Psoas muscle (tissue), 8 donors: ENCODE measurements around the gene ZCCHC8. TPM values are rescaled to one million over a fixed set of nuclear protein-coding genes. Genes with fewer than 3 reads are reported as not detected.
A peak's percentile ranks its signal among the peaks of the same experiment; 100 is the strongest.
"Not testable (repeated sequence)": the region's sequence is repeated elsewhere in the genome, so short reads cannot be mapped to it uniquely, and the experiment has no call there.

Experiments used
- ATAC-seq, 4 donors: fragments of 200-7000 bp; cut with Tn5 transposase; one replicate each; pipeline ENCODE4 v1.9.1; 2020; ENCODE audit warnings: moderate library complexity in 3 of 4, mild to moderate bottlenecking in 2 of 4
- DNase-seq, 2 donors: peaks; one replicate each; pipeline ENCODE4 v3.0.0-alpha.2; 2020
- H3K27ac ChIP-seq: fragments of 200-600 bp; one replicate; pipeline ENCODE4 v1.8.0; 2022
- H3K27me3 ChIP-seq, 3 donors: fragments of 200-600 bp in 1 of 3; one replicate each; pipeline versions ENCODE4 v1.6.1 to v1.8.0; 2013 to 2022; ENCODE audit warnings: low read length in 2 of 3, mild to moderate bottlenecking in 2 of 3, moderate library complexity in 1 of 3; ENCODE audit not compliant: insufficient read depth in 3 of 3
- H3K36me3 ChIP-seq, 2 donors: fragments of 200-600 bp in 1 of 2; one replicate each; pipeline versions ENCODE4 v1.6.1 to v1.8.0; 2013 to 2022; ENCODE audit warnings: low read depth in 1 of 2, mild to moderate bottlenecking in 1 of 2, moderate library complexity in 1 of 2; ENCODE audit not compliant: insufficient read depth in 1 of 2
- H3K4me1 ChIP-seq: fragments of 200-600 bp; one replicate; pipeline ENCODE4 v1.8.0; 2022
- H3K4me3 ChIP-seq: fragments of 200-600 bp; one replicate; pipeline ENCODE4 v1.8.0; 2022; ENCODE audit warnings: mild to moderate bottlenecking
- H3K9me3 ChIP-seq: fragments of 200-600 bp; one replicate; pipeline ENCODE4 v1.8.0; 2022
- WGBS, 3 donors: extraction: QIAGEN DNeasy Blood & Tissue Kit; methylation state at CpG; one replicate each; pipeline versions ENCODE4 v1.1.6 to v1.1.7; 2013; 5-methylcytosine and 5-hydroxymethylcytosine counted together
- intact Hi-C, 2 donors: fragments of 100-400 bp; cut with DNase I; formaldehyde crosslinking; loops; one replicate each; pipeline versions ENCODE4 v1.11.0 to v1.14.2; 2022
- polyA plus RNA-seq, 3 donors: library from polyadenylated mRNA; stranded (reverse); fragments of 200-250 nt; gene quantifications; one replicate each; pipeline ENCODE4 v1.2.3, GENCODE V29; 2013
- total RNA-seq, 4 donors: library from RNA; stranded (reverse); fragmentation: NEBNext Ultra II Directional in 2 of 4; extraction: Animal tissue kit (Norgen Biotek cat#: 25700) in 2 of 4; gene quantifications; one replicate each; pipeline versions ENCODE4 v1.2.1 to v1.2.4, GENCODE V29; 2021 to 2023
- TF ChIP-seq, protein P1 (sequence below): fragments of 200-600 bp; IDR thresholded peaks from one replicate; pipeline ENCODE4 v1.8.0; 2022; ENCODE audit warnings: antibody characterized with exemption
- donor health status: healthy with polysubstance abuse.
- donor health status: DM: no; HTN: no; CAD: no; lungs with moderate emphysema.
- donor health status: Bipolar disorder and iron deficiency.
- donor health status: healthy.
- donor health status: DM: yes; HTN: yes; CAD: no.
- donor health status: DM: no; HTN: no; CAD: no.
- donor health status: DM: no; HTN: no; CAD: no.
- donor health status: DM: yes; HTN: yes; CAD: no.

The ZCCHC8 gene
- total and polyA plus RNA-seq, 7 donors = 10.9 to 22.2 (median 15.1) TPM

DNA sequence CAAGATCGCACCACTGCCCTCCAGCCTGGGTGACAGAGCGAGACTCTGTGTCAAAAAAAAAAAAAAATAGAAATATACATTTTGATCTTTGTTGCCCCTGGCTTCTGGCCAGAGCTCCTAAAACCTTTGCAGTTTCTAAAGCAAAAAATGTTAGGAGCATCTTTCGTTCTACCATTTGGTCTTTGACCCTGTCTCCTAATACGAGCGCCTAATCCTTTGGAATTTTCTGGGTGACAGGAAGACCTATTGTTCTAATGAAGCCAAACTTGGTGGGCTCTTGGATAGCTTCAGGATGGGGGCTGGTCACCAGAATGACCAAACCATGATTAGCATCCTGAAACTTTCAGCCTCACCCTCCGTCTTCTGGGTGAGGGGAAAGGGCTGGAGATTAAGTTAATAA lies 46.0 kb downstream of the ZCCHC8 start:
- Histone ChIP-seq H3K4me1 (no peaks in the 10 kb centered on the region), H3K36me3 (no peaks in the 10 kb centered on the region), H3K27ac (no peak overlapping the region), H3K9me3 (no peaks in the 10 kb centered on the region), H3K4me3 (no peak overlapping the region), H3K27me3 (no peaks in the 10 kb centered on the region)
- ATAC-seq (no peak), DNase-seq (no peak)
- TF ChIP-seq, protein P1, sequence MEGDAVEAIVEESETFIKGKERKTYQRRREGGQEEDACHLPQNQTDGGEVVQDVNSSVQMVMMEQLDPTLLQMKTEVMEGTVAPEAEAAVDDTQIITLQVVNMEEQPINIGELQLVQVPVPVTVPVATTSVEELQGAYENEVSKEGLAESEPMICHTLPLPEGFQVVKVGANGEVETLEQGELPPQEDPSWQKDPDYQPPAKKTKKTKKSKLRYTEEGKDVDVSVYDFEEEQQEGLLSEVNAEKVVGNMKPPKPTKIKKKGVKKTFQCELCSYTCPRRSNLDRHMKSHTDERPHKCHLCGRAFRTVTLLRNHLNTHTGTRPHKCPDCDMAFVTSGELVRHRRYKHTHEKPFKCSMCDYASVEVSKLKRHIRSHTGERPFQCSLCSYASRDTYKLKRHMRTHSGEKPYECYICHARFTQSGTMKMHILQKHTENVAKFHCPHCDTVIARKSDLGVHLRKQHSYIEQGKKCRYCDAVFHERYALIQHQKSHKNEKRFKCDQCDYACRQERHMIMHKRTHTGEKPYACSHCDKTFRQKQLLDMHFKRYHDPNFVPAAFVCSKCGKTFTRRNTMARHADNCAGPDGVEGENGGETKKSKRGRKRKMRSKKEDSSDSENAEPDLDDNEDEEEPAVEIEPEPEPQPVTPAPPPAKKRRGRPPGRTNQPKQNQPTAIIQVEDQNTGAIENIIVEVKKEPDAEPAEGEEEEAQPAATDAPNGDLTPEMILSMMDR = no peak
- WGBS, 3 donors = 61 to 70% (median 64%) methylated on average over 6 of the region's 6 CpGs
- intact Hi-C loops = no loop called here

DNA sequence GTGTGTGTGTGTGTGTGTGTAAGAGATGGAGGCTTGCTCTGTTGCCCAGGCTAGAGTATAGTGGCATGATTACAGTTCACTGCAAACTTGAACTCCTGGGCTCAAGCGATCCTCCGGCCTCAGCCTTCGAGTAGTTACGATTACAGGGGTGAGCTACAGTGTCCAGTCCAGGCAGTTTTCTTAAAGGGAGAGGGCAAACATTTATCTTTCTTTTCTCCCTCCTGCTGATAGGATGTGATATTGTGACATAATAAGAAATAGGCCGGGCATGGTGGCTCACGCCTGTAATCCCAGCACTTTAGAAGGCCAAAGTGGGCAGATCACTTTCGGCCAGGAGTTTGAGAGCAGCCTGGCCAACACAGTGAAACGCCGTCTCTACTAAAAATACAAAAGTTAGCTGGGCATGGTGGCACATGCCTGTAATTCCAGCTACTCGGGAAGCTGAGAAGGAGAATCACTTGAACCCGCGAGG lies 46.4 kb downstream of the ZCCHC8 start:
- H3K4me1 ChIP-seq = no peaks in the 10 kb centered on the region
- H3K9me3 ChIP-seq = no peaks in the 10 kb centered on the region
- intact Hi-C loops = no loop called here
- TF ChIP-seq, protein P1 = no peak
- H3K27ac ChIP-seq = no peak overlapping the region
- H3K36me3 ChIP-seq = no peaks in the 10 kb centered on the region
- DNase-seq = no peak
- H3K27me3 ChIP-seq = no peaks in the 10 kb centered on the region
- ATAC-seq = peak in 3 of 4 donors; percentile 23 to 62 (median 25)
- H3K4me3 ChIP-seq = no peak overlapping the region
- WGBS, 3 donors = 38 to 61% (median 39%) methylated on average over 12 of the region's 12 CpGs

DNA sequence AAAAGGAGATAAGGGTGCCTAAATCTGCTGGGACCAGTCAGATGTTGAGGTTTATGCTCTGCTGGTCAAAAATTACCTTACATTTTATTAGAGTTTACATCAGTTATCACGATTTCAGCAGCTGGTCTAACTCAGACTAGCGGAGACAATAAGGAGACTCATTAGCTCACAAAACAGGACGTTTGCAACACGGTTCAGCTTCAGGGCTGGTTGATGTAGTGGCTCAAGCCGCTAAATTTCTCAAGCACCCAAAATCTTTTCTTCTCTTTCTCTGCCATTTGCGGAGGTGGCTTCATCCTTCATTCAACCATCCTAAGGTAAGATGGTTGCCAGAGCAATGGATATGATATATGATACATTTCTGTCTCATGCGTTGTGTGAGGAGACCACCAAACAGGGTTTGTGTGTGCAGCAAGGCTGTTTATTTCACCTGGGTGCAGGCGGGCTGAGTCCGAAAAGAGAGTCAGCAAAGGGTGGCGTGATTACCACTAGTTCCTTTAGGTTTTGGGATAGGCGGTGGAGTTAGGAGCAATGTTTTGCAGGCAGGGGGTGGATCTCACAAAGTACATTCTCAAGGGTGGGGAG lies 47.9 kb downstream of the ZCCHC8 start:
- no peak for DNase-seq
- intact Hi-C loops = no loop called here
- WGBS, 3 donors = 89 to 90% (median 89%) methylated on average over 11 of the region's 11 CpGs
- Histone ChIP-seq H3K36me3 (no peaks in the 10 kb centered on the region), H3K4me1 (no peaks in the 10 kb centered on the region), H3K27me3 (no peaks in the 10 kb centered on the region), H3K4me3 (no peak overlapping the region), H3K27ac (no peak overlapping the region), H3K9me3 (no peaks in the 10 kb centered on the region)
- TF ChIP-seq, protein P1 = no peak
- no peak for ATAC-seq

DNA sequence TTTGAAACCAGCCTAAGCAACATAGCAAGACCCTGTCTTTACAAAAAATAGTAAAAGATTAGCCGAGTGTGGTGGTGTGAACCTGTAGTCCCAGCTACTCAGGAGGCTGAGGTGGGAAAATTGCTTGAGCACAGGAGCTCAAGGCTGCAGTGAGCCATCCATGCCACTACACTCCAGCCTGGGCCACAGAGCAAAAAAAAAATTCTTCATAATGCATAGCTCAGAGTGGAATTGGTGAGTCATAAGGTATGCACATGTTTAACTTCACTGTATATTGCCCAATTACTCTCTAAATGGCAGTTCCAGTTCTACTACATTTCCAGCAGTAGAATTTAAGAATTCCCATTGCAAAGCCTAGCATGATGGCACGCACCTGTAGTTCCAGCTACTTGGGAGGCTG lies 51.4 kb downstream of the ZCCHC8 start:
- H3K27me3 ChIP-seq = no peaks in the 10 kb centered on the region
- no peaks in the 10 kb centered on the region for H3K9me3 ChIP-seq
- H3K27ac ChIP-seq = no peak overlapping the region
- 90 to 92% (median 91%) methylated on average over 2 of the region's 2 CpGs for WGBS, 3 donors
- no peaks in the 10 kb centered on the region for H3K4me1 ChIP-seq
- ATAC-seq = no peak
- intact Hi-C loops = no loop called here
- no peak for DNase-seq
- H3K36me3 ChIP-seq = no peaks in the 10 kb centered on the region
- TF ChIP-seq, protein P1 = no peak
- H3K4me3 ChIP-seq = no peak overlapping the region

DNA sequence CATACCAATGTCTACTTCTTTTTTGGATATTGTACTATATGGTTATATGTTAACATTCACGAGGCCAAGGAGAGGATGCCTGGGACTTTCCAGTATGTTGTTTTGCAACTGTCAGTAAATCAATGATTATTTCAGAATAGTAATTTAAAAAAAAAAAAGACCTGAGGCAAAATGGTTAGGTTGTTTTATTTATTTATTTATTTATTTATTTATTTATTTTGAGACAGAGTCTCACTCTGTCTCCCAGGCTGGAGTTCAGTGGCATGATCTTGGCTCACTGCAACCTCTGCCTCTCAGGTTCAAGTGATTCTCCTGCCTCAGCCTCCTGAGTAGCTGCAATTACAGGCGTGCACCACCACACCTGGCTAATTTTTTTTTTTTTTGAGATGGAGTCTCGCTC lies 52.9 kb downstream of the ZCCHC8 start:
- H3K4me1 ChIP-seq, DNase-seq, H3K4me3 ChIP-seq, H3K9me3 ChIP-seq, intact Hi-C loops, H3K36me3 ChIP-seq, H3K27ac ChIP-seq, H3K27me3 ChIP-seq, ATAC-seq: not testable (repeated sequence)
- WGBS, 3 donors = 93 to 99% (median 95%) methylated on average over 3 of the region's 3 CpGs

DNA sequence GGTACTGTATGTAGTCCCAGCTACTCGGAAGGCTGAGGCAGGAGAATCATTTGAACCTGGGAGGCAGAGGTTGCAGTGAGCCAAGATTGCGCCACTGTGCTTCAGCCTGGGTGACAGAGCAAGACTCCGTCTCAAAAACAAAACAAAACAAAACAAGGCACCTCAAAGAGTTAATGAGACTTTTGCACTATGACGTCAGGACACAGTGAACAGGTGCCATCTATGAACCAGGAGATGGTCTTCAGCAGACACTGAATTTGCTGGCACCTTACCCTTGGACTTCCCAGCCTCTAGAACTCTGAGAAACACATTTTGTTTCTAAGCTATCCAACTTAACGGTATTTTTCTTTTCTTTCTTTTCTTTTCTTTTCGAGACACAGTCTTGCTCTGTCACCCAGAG lies 54.3 kb downstream of the ZCCHC8 start:
- H3K36me3 ChIP-seq, H3K27me3 ChIP-seq, ATAC-seq, H3K27ac ChIP-seq, DNase-seq, H3K4me1 ChIP-seq, H3K4me3 ChIP-seq, H3K9me3 ChIP-seq, intact Hi-C loops: not testable (repeated sequence)
- WGBS, 3 donors = 69 to 78% (median 72%) methylated on average over 6 of the region's 6 CpGs

DNA sequence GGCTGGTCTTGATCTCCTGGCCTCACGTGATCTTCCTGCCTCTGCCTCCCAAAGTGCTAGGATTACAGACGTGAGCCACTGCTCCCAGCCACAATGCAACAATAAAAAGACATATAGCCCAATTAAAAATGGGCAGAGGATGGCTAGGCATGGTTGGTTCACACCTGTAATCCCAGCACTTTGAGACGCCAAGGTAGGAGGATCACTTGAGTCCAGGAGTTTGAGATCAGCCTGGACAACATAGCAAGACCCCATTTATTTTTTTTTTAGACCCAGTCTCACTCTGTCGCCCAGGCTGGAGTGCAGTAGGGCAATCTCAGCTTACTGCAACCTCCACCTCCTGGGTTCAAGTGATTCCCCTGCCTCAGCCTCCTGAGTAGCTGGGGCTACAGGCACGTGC lies 56.7 kb downstream of the ZCCHC8 start:
- H3K4me1 ChIP-seq, H3K9me3 ChIP-seq, intact Hi-C loops, H3K27me3 ChIP-seq, H3K27ac ChIP-seq, ATAC-seq, DNase-seq, H3K36me3 ChIP-seq, H3K4me3 ChIP-seq: not testable (repeated sequence)
- WGBS, 3 donors = 76 to 86% (median 85%) methylated on average over 5 of the region's 5 CpGs

DNA sequence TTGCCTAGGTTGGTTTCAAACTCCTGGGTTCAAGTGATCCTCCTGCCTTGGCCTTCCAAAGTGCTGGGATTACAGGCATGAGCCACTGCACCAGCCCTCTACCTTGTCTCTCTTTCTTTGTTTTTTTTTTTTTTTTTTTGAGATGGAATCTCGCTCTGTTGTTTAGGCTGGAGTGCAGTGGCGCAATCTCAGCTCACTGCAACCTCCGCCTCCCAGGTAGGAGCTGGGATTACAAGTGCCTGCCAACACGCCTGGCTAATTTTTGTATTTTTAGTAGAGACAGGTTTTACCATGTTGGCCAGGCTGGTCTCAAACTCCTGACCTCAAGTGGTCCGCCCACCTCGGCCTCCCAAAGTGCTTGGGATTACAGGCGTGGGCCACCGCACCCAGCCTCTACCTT lies 61.9 kb downstream of the ZCCHC8 start:
- H3K27me3 ChIP-seq, H3K4me3 ChIP-seq, DNase-seq, H3K27ac ChIP-seq, H3K4me1 ChIP-seq, ATAC-seq, H3K9me3 ChIP-seq, H3K36me3 ChIP-seq, intact Hi-C loops: not testable (repeated sequence)
- WGBS, 3 donors = 96 to 99% (median 97%) methylated on average over 8 of the region's 8 CpGs
